Gastroesophageal sphincter (tissue), 4 donors: Measurements from ENCODE around the gene PFKL. TPM values are rescaled to one million over a fixed set of nuclear protein-coding genes. Genes with fewer than 3 reads are reported as not detected.
"Not testable (repeated sequence)": the region's sequence is repeated elsewhere in the genome, so short reads cannot be mapped to it uniquely, and the experiment has no call there.

Experiments
- ATAC-seq: fragments of 150-250 bp; one replicate; pipeline ENCODE4 v1.9.1; 2016; ENCODE audit warnings: mild to moderate bottlenecking, moderate library complexity
- H3K27ac ChIP-seq, 4 donors: fragments of 200-600 bp; sonication (generic) in 3 of 4; 1 replicate in 3 of 4; 2 replicates in 1 of 4; pipeline ENCODE4 v1.5.1; 2016 to 2019
- H3K27me3 ChIP-seq: fragments of 200-600 bp; sonication (generic); one replicate; pipeline ENCODE4 v1.5.1; 2019
- H3K36me3 ChIP-seq, 2 donors: fragments of 200-600 bp; sonication (generic); one replicate each; pipeline ENCODE4 v1.5.1; 2019; ENCODE audit warnings: control low read depth in 1 of 2
- H3K4me1 ChIP-seq, 3 donors: fragments of 200-600 bp; sonication (generic); 1 replicate in 2 of 3; 2 replicates in 1 of 3; pipeline ENCODE4 v1.5.1; 2016 to 2019; ENCODE audit warnings: control low read depth in 2 of 3
- H3K4me3 ChIP-seq, 2 donors: fragments of 200-600 bp; sonication (generic); one replicate each; pipeline ENCODE4 v1.5.1; 2019; ENCODE audit warnings: mild to moderate bottlenecking in 1 of 2, moderate library complexity in 1 of 2
- H3K9me3 ChIP-seq, 3 donors: fragments of 200-600 bp; sonication (generic); one replicate each; pipeline ENCODE4 v1.5.1; 2017 to 2019; ENCODE audit warnings: control low read depth in 2 of 3
- EP300 ChIP-seq: sonication (generic); formaldehyde crosslinking; IDR thresholded peaks from one replicate; pipeline ENCODE4 v1.6.1; 2017; ENCODE audit warnings: antibody characterized with exemption, mild to moderate bottlenecking
- POLR2A ChIP-seq, 2 donors: fragments of 450-650 bp; IDR thresholded peaks; one replicate each; pipeline ENCODE4 v1.6.1; 2017; ENCODE audit warnings: antibody characterized with exemption in 2 of 2, mild to moderate bottlenecking in 2 of 2, moderate library complexity in 1 of 2
- POLR2AphosphoS5 ChIP-seq: sonication (generic); formaldehyde crosslinking; IDR thresholded peaks from one replicate; pipeline ENCODE4 v1.6.1; 2017; ENCODE audit warnings: antibody characterized with exemption
- WGBS, 2 donors: methylation state at CpG; one replicate each; pipeline ENCODE4 v1.1.5; 2018; ENCODE audit warnings: low coverage in 1 of 2; 5-methylcytosine and 5-hydroxymethylcytosine counted together
- total RNA-seq, 4 donors: library from RNA; depleted of rRNA; stranded (reverse); fragments of >200 nt; gene quantifications; one replicate each; pipeline ENCODE4 v1.1.0, GENCODE V29; 2016
- TF ChIP-seq, protein P1 (sequence below), 4 experiments: fragments of 200-600 bp in 2 of 4; fragments of 450-650 bp in 2 of 4; sonication (generic) in 1 of 4; IDR thresholded peaks; one replicate each; pipeline ENCODE4 v1.5.1; 2017 to 2019; ENCODE audit warnings: antibody characterized with exemption in 4 of 4, mild to moderate bottlenecking in 2 of 4, moderate library complexity in 2 of 4

The PFKL gene
- total RNA-seq, 4 donors from 2014 or later: 57.7 to 103 (median 72.1) TPM

DNA sequence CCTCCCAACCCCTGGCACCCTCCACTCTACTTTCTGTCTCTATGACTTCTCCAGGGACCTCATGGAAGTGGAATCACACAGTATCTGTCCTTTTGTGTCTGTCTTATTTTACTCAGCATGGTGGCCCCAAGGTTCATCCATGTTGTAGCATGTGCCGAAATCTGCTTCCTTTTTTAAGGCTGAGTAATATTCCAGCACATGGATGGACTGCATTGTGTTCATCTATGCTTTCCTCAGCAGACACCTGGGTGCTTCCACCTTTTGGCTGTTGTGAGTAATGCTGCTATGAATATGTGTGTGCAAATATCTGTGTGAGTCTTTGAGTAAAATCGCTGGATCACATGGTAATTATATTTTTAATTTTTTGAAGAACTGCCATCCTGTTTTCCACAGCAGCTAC lies 1.6 kb upstream of the PFKL start:
- no peak for TF ChIP-seq EP300
- no peak for TF ChIP-seq POLR2AphosphoS5
- TF ChIP-seq, protein P1, sequence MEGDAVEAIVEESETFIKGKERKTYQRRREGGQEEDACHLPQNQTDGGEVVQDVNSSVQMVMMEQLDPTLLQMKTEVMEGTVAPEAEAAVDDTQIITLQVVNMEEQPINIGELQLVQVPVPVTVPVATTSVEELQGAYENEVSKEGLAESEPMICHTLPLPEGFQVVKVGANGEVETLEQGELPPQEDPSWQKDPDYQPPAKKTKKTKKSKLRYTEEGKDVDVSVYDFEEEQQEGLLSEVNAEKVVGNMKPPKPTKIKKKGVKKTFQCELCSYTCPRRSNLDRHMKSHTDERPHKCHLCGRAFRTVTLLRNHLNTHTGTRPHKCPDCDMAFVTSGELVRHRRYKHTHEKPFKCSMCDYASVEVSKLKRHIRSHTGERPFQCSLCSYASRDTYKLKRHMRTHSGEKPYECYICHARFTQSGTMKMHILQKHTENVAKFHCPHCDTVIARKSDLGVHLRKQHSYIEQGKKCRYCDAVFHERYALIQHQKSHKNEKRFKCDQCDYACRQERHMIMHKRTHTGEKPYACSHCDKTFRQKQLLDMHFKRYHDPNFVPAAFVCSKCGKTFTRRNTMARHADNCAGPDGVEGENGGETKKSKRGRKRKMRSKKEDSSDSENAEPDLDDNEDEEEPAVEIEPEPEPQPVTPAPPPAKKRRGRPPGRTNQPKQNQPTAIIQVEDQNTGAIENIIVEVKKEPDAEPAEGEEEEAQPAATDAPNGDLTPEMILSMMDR (IDR thresholded peaks at IDR 0.05): no peak
- TF ChIP-seq POLR2A (IDR thresholded peaks at IDR 0.05): no peak
- Histone ChIP-seq H3K27ac (no peak overlapping the region), H3K4me1 (peaks cover 0 to 68% (median 25%) of the 10 kb centered on the region in 3 donors), H3K27me3 (peaks cover 41% of the 10 kb centered on the region), H3K9me3 (no peaks in the 10 kb centered on the region), H3K4me3 (no peak overlapping the region), H3K36me3 (no peaks in the 10 kb centered on the region)
- no peak for ATAC-seq
- WGBS, 2 donors: 83 to 94% methylated on average over 2 of the region's 2 CpGs

DNA sequence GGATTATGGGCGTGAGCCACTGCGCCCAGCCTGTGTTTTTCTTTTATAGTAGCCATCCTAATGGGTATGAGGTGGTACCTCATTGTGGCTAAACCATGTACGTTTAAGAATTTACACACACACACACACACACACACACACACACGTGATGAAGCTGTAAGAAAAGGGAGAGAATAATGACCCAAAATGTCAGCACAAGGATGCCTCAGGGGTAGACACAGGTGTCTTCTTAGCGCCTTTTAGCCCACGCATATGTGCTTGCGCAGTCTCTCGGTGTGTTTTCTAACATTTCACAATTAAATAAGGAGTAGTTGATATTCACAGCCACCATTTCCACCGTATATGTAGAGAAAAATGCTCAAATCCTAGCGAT lies 782 bp upstream of the PFKL start:
- H3K27ac ChIP-seq: peak overlapping the region; percentile 74 to 97 (median 92)
- H3K4me1 ChIP-seq: peaks cover 0 to 76% (median 25%) of the 10 kb centered on the region in 3 donors
- H3K36me3 ChIP-seq: no peaks in the 10 kb centered on the region
- TF ChIP-seq POLR2AphosphoS5 (no peak), EP300 (no peak), POLR2A (IDR thresholded peaks at IDR 0.05) (no peak)
- TF ChIP-seq, protein P1 (IDR thresholded peaks at IDR 0.05): no peak
- 6 to 27% methylated on average over 5 to 7 of the region's 10 CpGs for WGBS, 2 donors
- peaks cover 33% of the 10 kb centered on the region for H3K27me3 ChIP-seq
- H3K4me3 ChIP-seq: peak overlapping the region; percentile 73 to 94
- ATAC-seq: no peak
- H3K9me3 ChIP-seq: no peaks in the 10 kb centered on the region

DNA sequence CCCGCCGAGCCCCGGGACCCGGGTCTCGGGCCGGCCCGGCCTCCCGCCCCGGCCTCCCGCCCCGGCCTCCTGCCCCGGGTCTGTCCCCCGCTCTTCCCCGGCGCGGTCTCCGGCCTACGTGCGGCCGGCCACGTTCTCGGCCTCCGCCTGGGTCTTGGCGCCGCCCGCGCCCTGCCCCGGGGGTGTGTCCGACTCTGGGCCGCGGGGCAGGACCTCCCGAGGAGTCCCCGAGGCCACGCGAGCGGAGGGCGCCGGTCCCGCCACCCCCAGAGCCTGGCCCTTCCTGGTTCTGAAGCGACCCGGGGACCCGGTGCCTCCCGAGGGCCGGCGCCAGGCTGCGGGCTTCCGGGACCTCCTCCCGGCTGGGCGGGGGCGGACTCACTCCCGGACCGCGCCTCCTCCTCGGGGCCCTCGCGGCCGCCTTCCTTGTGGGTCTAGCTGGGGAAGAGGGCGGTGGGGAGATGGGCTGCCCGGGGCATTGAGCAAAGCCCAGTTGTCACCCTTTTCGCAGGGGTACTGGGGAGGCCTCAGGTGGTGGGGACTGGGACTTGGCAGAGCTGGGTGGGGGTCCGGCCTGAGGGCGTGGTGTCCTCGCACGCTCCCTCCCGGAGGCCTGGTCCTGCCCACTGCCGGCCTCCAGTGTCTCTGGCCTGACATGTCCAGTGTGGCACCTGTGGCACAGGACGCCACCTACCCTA lies 558 bp downstream of the PFKL start:
- no peaks in the 10 kb centered on the region for H3K9me3 ChIP-seq
- peak; percentile 72 for ATAC-seq
- peaks cover 20% of the 10 kb centered on the region for H3K27me3 ChIP-seq
- TF ChIP-seq POLR2A (IDR thresholded peaks at IDR 0.05): peak; percentile 42 to 60
- TF ChIP-seq EP300: no peak
- TF ChIP-seq, protein P1 (IDR thresholded peaks at IDR 0.05): no peak
- TF ChIP-seq POLR2AphosphoS5: peak; percentile 19
- no peaks in the 10 kb centered on the region for H3K36me3 ChIP-seq
- H3K27ac ChIP-seq: peak overlapping the region; percentile 60 to 97 (median 92)
- peak overlapping the region; percentile 73 to 94 for H3K4me3 ChIP-seq
- no CpG with 5 or more reads among the region's 67 CpGs for WGBS, 2 donors
- peaks cover 0 to 76% (median 23%) of the 10 kb centered on the region in 3 donors for H3K4me1 ChIP-seq

DNA sequence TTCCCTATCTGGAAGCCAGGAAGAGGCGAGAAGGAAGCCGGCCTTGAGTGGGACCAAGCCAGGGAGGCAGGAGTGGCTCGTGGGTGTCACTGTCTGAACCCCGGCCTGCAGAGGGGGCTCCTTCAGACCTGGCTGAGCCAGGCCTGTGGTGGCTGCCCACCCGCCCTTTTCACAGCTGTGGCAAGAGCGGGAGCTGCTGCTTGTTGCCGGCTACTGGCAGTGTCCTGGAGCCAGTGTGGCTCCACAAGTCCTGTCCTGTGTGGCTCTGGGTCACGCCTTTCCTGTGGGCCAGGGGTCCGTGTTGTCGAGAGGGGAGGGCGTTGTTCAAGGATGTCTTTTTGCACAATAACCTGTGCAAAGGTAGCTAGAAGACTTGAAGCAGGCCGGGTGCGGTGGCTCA lies 1.3 kb downstream of the PFKL start:
- Histone ChIP-seq H3K36me3 (peaks cover 0 to 1% of the 10 kb centered on the region in 2 donors), H3K27me3 (peaks cover 12% of the 10 kb centered on the region), H3K4me3 (peak overlapping the region; percentile 73 to 94), H3K27ac (peak overlapping the region in 2 of 4 donors; percentile 91 to 92), H3K9me3 (no peaks in the 10 kb centered on the region), H3K4me1 (peaks cover 0 to 82% (median 24%) of the 10 kb centered on the region in 3 donors)
- ATAC-seq: no peak
- 0% methylated on average over 1 of the region's 13 CpGs; no CpG with 5 or more reads in 1 of the 2 donors for WGBS, 2 donors
- TF ChIP-seq, protein P1 (IDR thresholded peaks at IDR 0.05): no peak
- no peak for TF ChIP-seq POLR2AphosphoS5
- TF ChIP-seq EP300: no peak
- TF ChIP-seq POLR2A (IDR thresholded peaks at IDR 0.05): no peak

DNA sequence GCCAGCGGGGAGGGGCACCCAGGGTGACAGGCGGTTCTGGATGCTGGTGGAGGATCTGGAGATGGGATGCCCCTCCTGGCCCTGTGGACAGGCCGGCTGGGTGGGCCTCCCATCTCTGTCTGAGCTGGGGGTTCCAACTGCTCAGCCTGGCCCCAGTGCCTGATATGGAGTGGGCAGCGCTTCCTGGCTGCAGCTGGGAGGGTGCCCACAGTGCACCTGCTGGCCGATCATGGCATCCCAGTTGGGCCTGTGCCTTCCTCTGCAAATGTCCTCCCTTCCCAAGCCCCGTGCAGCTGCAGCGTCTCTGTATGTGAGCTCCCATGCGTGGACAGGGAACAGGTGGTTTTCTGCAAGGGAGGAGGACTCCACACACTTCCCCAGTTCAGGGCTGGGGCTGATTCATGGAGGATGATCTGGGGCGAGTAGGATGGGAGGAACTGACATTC lies 2.1 kb downstream of the PFKL start:
- ATAC-seq: no peak
- TF ChIP-seq POLR2AphosphoS5: no peak
- TF ChIP-seq, protein P1 (IDR thresholded peaks at IDR 0.05): no peak
- TF ChIP-seq EP300: no peak
- TF ChIP-seq POLR2A (IDR thresholded peaks at IDR 0.05): no peak
- no peaks in the 10 kb centered on the region for H3K9me3 ChIP-seq
- H3K4me1 ChIP-seq: peaks cover 0 to 88% (median 24%) of the 10 kb centered on the region in 3 donors
- peak overlapping the region in 1 of 4 donors; percentile 91 for H3K27ac ChIP-seq
- no peak overlapping the region for H3K4me3 ChIP-seq
- peaks cover 0 to 10% of the 10 kb centered on the region in 2 donors for H3K36me3 ChIP-seq
- 83% methylated on average over 1 of the region's 9 CpGs; no CpG with 5 or more reads in 1 of the 2 donors for WGBS, 2 donors
- peaks cover 4% of the 10 kb centered on the region for H3K27me3 ChIP-seq

DNA sequence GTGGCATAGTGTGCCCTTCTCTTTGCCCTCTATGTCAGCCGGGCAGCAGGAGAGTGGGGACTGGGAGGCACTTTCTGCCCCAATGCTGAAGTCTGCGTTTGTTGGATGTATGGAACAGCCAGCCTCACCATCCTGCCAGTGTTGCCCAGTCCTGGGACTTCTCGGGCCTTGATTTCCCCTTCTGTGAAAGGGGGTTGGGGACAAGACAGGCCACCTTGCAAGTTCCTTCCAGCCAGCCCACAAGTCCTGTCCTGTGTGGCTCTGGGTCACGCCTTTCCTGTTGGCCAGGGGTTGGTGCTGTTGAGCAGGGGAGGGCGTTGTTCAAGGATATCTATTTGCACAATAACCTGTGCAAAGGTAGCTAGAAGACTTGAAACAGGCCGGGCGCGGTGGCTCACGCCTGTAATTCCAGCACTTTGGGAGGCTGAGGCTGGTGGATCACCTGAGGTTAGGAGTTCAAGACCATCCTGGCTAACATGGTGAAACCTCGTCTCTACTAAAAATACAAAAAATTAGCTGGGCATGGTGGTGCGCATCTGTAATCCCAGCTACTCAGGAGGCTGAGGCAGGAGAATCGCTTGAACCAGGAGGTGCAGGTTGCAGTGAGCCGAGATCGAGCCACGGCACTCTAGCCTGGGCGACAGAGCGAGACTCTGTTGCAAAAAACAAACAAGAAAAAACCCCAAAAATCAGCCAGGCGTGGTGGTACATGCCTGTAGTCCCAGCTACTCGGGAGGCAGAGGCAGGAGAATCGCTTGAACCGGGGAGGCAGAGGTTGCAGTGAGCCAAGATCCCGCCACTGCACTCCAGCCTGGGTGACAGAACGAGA lies 2.9 kb downstream of the PFKL start:
- 76 to 86% methylated on average over 10 to 18 of the region's 23 CpGs for WGBS, 2 donors
- Histone ChIP-seq H3K4me1 (peaks cover 0 to 85% (median 24%) of the 10 kb centered on the region in 3 donors), H3K36me3 (peaks cover 0 to 18% of the 10 kb centered on the region in 2 donors), H3K27ac (peak overlapping the region in 1 of 4 donors; percentile 14)
- not testable (repeated sequence) for H3K9me3 ChIP-seq, H3K27me3 ChIP-seq, H3K4me3 ChIP-seq, ATAC-seq
